GM21360 (cell line): ENCODE results near the gene LRRC71.

Experiments
- ATAC-seq: cut with Tn5 transposase; IDR thresholded peaks from one replicate; pipeline ENCODE4 v1.9.1; 2021; ENCODE audit warnings: mild to moderate bottlenecking, moderate library complexity; ENCODE audit not compliant: unreplicated experiment

Gene LRRC71

DNA sequence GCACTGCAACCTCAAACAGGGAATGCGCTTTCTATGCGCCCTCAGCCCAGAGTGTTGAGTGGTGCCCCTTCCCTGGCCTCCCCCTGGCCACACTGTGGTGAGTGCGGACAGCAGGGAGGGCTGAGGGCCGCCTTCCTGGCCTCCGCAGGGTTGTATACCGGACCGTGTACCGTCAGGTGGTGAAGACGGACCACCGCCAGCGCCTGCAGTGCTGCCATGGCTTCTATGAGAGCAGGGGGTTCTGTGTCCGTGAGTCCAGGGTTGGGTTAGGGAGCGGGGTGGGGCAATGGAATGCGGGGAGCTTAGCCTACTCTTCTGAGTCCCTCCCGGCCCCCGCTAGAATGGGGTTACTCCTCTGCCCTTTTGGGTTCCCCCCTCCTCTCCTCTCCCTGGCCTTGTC lies 15.3 kb upstream of the LRRC71 start:
- ATAC-seq: no peak

DNA sequence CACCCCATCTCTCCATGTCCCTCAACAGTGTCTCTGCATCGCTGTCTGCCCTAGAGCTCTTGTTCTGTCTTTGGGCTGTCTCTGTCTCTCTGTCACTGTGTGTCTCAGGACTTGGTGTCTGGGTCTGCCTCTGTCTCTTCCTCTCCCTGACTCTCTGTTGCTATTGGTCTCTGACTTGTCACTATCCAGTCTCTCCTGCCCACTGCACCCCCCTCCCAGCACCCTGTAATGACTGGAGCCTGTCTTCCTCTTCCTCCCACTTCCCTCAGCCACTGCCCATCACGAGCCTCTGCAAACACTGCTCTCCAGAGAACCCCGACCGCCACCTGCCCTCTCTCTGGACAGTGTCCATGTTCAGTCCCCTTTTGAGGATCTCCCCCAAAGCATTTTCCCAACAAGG lies 14.8 kb upstream of the LRRC71 start:
- no peak for ATAC-seq

DNA sequence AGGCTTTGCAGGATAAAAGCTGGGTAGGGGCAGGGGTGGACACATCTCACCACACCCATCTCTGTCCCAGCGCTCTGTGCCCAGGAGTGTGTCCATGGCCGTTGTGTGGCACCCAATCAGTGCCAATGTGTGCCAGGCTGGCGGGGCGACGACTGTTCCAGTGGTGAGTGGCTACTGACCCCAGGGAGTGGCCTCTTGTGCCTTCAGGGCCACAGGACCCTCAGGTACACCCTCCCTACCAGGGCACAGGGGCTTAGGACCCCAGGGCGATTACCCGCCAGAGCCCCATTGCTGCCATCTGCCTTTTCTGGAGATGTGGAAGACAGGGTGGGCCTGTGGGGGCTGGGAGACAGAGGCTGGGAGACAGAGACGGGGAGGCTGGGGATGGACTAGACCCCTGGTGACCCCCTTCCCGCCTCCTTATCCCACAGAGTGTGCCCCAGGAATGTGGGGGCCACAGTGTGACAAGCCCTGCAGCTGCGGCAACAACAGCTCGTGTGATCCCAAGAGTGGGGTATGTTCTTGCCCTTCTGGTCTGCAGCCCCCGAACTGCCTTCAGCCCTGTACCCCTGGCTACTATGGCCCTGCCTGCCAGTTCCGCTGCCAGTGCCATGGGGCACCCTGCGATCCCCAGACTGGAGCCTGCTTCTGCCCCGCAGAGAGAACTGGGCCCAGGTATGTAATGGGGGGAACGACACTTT lies 14.1 kb upstream of the LRRC71 start:
- no peak for ATAC-seq

DNA sequence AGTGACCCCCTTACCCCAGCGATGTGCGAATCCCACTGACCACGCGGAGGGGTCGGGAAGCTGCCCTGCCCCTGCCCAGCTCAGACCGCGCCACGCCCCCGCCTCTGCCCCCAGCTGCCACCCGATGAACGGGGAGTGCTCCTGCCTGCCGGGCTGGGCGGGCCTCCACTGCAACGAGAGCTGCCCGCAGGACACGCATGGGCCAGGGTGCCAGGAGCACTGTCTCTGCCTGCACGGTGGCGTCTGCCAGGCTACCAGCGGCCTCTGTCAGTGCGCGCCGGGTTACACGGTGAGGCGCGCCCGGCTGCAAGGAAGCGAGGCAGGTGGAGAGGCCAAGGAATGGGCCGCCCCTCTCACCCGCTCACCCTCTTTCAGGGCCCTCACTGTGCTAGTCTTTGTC lies 11.9 kb upstream of the LRRC71 start:
- ATAC-seq: no peak

DNA sequence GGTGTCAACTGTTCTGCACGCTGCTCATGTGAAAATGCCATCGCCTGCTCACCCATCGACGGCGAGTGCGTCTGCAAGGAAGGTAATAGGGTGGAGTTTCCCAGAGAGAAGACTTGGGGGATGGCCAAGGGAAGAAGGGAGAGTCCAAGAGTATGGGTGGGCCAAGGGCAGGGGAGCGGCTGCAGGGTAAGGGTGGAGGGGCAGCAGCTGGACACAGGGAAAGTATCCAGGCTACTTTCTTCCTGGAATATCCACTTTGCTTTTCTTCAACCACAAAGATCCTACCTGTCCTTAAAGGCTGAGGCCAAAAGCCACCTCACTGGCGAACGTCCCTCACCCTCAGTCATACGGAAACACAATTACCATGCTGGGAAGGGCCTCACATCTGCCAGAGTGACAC lies 11.5 kb upstream of the LRRC71 start:
- no peak for ATAC-seq

DNA sequence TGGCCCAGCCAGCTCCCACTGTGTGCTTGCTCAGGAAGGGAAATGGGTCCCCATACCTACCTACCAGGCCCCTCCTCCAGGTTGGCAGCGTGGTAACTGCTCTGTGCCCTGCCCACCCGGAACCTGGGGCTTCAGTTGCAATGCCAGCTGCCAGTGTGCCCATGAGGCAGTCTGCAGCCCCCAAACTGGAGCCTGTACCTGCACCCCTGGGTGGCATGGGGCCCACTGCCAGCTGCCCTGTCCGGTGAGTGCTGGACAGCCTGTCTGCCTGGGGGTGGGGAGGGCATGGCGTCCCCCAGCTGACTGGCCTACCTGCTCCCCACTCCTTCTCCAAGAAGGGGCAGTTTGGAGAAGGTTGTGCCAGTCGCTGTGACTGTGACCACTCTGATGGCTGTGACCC lies 10.8 kb upstream of the LRRC71 start:
- no peak for ATAC-seq

DNA sequence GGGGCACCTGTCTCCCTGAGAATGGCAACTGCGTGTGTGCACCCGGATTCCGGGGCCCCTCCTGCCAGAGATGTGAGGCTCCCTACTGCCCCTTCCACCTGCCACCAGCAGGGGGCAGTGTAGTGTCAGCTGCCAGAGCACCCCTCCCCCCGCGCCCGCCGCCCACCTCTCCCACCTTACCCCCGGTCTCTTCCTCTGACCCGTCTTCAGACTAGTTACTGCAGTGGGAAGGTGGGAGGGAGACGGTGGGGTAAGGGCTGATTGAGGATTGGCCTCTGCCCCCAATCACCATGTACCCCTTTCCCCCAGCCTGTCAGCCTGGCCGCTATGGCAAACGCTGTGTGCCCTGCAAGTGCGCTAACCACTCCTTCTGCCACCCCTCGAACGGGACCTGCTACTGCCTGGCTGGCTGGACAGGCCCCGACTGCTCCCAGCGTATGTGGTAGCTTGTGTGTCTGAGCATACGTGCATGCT lies 10.1 kb upstream of the LRRC71 start:
- ATAC-seq: no peak

DNA sequence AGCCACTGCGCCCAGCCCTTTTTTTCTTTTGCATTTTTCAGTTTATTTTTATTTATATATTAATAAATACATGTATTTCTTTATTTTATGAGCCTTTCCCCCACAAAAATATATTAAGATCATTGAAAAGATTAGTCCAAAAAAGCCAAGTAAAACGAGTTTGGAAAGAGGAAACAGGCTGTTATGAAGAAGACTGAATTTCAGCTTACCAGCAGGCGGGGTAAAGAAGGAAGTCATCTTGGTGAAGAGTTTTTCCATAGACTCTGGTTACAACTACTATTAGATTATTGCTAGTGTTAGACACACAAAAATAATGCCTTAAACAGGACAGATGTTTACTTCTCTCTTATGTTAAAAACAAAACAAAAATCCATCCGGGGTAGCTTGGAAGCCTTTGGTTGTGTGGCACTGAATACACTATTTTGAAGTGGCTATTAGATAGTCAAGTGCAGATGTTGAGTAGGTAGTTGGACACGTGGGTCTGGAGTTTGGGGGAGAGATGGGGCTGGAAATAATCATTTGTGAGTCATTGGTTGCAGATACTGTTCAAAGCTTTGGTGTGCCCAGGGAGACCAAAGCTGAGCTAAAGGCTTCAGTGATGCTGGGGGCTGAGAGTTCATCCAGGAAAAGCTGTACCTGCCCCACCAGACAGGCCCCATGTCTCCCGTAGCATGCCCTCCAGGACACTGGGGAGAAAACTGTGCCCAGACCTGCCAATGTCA lies 8.7 kb upstream of the LRRC71 start:
- no peak for ATAC-seq

DNA sequence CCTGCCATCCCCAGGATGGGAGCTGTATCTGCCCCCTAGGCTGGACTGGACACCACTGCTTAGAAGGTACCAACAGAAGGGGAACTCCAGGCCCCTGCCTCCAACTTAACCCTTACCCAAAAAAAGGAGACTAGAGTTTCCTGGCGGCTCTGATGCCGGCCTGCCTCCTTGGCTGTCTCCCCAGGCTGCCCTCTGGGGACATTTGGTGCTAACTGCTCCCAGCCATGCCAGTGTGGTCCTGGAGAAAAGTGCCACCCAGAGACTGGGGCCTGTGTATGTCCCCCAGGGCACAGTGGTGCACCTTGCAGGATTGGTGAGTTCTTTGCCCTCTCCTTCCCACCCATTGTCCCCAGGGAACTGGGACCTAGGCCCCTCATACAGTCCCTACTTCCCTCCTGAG lies 8.1 kb upstream of the LRRC71 start:
- ATAC-seq: no peak

DNA sequence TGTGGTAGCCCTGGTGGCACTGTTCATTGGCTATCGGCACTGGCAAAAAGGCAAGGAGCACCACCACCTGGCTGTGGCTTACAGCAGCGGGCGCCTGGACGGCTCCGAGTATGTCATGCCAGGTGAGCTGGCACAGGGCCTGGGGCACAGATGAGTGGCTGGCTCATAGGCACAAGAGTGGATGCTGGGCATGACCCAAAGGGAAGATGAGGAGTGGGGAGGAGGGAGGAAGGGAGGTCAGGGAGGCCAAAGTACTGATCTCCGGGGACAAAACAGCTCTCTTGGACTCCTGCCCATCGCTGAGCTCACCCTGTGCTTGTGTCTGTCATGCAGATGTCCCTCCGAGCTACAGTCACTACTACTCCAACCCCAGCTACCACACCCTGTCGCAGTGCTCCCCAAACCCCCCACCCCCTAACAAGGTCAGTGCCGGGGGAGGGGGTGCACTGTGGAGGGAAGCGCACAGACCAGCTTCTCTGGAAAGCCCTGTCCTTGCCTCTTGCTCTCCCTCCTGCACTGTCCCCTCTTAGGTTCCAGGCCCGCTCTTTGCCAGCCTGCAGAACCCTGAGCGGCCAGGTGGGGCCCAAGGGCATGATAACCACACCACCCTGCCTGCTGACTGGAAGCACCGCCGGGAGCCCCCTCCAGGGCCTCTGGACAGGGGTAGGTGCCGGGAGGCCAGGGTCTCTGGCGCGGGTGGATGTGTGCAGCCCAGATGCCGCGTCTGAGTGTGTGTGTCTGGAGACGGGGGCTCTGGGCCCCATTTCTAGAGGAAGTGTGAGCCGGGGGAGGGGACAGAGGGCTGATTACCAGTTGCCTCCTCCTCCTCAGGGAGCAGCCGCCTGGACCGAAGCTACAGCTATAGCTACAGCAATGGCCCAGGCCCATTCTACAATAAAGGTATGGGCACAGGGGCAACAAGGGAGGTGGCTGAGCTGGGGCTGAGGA lies 7.3 kb upstream of the LRRC71 start:
- ATAC-seq: no peak

DNA sequence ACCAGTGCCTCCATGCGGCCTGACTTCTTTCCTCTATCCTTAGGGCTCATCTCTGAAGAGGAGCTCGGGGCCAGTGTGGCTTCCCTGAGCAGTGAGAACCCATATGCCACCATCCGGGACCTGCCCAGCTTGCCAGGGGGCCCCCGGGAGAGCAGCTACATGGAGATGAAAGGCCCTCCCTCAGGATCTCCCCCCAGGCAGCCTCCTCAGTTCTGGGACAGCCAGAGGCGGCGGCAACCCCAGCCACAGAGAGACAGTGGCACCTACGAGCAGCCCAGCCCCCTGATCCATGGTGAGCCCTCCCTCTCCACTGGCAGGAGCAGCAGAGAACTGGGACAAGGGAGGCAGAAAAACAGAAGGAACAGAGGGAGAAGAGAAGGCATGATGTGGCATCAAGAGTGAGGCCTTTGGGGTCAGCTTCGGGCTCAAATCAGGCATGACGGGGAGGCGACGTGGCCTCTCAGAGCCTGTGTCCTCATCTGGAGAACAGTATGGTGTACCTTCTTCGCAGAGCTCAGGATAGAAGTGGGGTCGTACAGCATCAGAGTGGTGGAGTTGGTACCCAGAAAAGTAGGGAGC lies 6.5 kb upstream of the LRRC71 start:
- no peak for ATAC-seq

DNA sequence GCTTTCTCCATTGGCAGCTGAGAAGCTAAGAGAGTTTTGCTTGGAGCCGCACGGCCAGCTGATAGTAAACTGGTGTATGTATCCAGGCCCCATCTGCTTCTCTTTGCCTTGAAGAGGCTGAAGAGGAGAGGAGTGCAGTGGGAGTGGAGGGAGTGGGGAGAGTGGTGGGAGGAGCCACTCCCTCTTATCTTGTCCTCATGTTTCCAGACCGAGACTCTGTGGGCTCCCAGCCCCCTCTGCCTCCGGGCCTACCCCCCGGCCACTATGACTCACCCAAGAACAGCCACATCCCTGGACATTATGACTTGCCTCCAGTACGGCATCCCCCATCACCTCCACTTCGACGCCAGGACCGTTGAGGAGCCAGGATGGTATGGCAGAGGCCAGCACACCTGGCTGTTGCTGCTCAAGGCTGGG lies 6.0 kb upstream of the LRRC71 start:
- ATAC-seq: no peak

DNA sequence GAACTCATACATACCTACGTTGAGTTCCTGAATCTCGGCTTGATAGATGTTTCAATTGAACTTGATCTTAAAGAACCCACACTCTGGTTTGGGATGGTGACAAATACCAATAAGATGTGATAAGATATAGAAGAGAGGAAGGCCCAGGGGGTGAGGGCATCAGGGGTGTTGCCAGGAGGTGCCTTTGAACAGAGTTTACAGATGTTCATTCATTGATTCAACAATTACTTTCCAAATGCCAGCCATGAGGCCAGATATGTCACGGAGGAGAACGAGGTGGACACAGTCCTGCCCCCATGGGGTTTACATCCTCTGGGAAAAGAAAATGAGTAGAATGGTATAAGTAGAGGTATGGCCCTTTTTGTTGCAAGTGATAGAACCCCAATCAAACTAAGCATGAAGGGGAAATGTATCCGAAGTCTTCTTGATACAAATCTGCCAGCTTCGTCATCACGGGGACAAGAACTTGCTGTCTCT lies 659 bp downstream of the LRRC71 start:
- ATAC-seq: no peak

DNA sequence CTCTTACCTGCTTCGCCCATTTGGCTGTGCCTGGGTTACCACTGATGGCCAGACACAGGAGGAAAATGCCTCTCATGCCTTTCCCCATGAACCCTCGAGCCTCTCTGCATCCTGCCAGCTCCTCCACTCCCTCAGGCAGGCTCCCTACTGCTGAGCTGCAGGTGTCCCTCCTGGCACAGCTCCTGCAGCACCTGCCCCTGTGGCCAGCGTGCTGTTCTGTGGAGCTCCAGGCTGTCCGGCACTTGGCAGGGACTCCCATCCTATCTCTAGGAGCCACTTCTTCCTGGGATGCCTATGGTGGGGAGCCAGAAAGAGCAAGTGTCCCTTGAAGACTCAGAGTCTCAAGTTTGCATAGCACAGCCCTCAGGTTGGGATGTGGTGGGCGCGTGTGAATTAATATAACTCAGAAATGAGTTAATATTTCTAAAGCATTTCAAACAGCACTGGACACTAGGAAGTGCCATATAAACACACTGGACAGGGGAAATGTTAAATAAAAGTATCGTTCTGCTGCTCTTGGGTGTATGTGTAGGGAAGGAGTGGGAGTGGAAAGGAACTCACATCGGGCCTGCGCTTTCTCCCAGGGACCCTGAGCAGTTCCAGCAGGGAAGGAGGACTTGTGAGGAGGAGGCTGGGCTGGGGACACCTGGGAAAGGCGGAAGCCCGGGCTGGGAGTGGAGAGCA lies 2.7 kb downstream of the LRRC71 start:
- ATAC-seq: no peak

DNA sequence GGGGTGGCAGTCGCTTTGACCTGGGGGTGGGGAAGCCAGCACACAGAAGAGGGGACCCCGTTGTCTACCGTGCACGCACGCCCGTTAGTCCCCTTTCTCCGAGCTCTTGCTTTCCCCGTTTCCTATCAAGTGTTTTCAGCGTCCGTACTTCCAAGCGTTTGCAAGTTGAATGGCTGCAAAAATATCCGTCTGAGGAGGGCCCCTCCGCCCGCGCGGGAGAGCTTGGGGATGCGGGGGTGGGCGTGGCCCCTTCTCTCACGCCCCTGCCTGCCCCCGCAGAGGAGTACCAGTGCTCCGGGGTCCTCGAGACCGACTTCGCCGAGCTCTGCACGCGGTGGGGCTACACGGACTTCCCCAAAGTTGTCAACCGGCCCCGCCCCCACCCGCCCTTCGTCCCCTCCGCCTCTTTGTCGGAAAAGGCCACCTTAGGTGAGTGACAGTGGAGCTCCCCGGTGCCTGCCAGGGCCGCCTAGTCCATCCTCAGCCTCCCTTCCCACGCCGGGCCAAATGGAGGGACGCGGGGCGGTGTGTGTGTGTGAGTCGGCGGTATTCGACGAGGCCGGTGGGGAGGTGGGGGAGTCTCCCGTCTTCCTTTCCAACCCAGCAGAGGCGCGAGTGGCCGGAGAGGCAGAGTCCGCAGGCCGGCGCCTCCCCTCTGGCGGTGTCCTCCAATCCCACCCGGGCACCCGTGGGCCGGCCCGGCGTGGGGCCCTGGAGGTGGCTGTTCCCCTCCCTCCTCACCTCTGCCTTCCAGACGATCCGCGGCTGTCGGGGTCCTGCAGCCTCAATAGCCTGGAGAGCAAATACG lies 3.4 kb downstream of the LRRC71 start:
- no peak for ATAC-seq

DNA sequence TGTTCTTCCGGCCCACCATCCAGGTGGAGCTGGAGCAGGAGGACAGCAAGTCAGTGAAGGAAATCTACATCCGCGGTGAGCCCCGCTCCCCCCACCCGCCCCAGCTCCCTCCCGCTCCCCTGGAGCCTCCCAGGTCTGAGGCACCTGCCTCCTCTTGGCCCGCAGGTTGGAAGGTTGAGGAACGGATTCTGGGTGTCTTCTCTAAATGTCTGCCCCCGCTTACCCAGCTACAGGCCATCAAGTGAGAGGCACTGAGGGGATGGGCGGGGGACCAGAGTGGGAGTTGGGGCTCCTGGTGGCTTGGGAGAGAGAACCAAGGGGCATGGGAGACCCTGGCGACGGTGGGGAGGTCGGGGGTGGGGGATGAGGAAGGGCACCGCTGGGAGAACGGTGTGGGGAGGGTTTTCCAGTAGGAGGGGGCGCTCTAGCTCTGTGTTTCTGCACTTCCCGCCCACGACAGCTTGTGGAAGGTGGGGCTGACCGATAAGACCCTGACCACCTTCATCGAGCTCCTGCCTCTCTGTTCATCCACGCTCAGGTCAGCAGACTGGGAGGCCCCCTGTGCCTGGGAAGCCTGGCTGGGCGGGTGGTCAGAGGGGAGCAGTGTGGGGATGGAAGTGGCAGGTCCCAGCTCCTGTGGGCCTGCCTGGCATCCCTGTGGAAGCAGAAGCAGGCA lies 4.2 kb downstream of the LRRC71 start:
- ATAC-seq: no peak

DNA sequence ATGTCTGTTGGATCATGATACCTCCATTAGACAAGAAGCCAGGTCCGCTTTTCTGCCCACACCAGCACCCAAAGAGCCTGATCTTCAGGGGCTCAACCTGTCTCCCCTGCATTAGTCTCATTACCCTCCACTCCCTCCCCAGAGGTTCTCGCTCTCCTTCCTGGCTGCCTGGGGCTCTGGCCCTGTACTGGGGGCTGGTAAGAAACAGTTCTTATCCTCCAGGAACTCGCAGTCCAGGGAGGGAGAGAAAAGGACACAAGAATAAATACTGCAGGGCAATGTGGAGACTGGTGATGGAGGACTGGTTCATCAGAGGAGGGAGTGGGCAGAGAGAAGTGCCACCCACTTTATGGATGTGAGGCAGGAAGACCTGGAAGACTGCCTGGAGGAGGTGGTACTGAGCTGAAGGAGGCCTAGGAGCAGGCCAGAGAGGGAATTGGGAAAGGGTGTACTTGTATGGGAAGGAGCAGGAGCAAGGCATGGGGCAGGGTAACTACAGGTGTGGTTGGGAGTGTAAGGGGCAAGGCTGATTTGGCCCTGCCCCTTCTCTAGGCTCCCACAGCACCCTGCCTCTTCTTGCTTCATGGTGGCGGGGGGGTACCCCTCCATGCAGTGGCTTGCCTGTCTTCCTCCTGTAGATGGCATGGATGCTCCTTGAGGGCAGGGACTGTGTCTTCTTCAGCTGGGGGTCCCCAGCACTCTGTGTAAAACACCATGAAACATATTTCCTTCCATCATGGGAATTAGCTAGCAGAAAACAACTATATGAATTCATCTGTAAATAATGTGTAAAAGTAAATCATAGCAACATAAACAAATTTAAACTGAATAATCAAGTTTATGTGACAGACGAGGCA lies 5.0 kb downstream of the LRRC71 start:
- ATAC-seq: no peak

DNA sequence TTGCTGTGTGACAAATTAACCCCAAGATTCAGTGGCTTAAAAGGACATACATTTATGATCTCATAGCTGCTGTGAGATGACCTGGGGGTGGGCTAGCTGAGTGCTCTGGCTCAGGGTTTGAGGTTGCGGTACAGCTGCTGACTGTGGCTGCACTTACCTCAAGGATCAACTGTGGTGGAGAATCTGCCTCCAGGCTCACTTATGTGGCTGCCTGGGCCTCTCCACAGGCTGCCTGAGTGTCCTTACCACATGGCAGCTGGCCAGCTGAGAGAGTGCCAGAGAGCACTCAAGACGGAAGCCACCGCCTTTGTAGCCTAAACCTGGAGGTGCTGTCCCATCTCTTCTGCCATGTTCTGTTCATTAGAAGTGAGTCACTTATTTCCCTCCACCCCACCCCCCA lies 5.7 kb downstream of the LRRC71 start:
- ATAC-seq: no peak
